GM12878 (cell line): ENCODE measurements around the gene MAN1A1. TPM values are rescaled to one million over a fixed set of nuclear protein-coding genes. Genes with fewer than 3 reads are reported as not detected.

Source experiments
- ATAC-seq: fragments of 200-7000 bp; cut with Tn5 transposase; 3 replicates; pipeline ENCODE4 v1.9.1; 2020; ENCODE audit warnings: mild to moderate bottlenecking, moderate library complexity
- BruUV-seq: library from RNA; stranded (reverse); fragments of 400-500 nt; replicated peaks from 2 replicates; lab custom pipeline; 2021; lab: Mats Ljungman, UMichigan
- CTCF ChIA-PET: fragments of 300-600 bp; sonication (Branson Sonifier 250); formaldehyde crosslinking; extraction: SDS; loops from one replicate; lab custom pipeline; 2021; ENCODE audit warnings: inconsistent platforms; lab: Yijun Ruan, JAX
- POLR2A ChIA-PET: fragments of 350-600 bp; formaldehyde crosslinking; extraction: SDS; loops from one replicate; lab custom pipeline; 2021; ENCODE audit warnings: inconsistent platforms; lab: Charles Lee
- RAD21 ChIA-PET: fragments of 300-600 bp; sonication (Branson Sonifier 250); formaldehyde crosslinking; loops from one replicate; lab custom pipeline; 2023; ENCODE audit warnings: antibody characterized with exemption; ENCODE audit not compliant: unreplicated experiment; lab: Charles Lee
- SMC1A ChIA-PET: fragments of 300-600 bp; sonication (Branson Sonifier 250); formaldehyde crosslinking; loops from one replicate; lab custom pipeline; 2023; ENCODE audit not compliant: unreplicated experiment, uncharacterized antibody; lab: Charles Lee
- DNase-seq: peaks from one replicate; pipeline ENCODE4 v3.0.0-alpha.2; 2011; ENCODE audit warnings: low read depth, low spot score
- FAIRE-seq: peaks from 3 replicates; lab custom pipeline; 2011; peaks lifted over from hg19 to GRCh38; lab: Jason Lieb, UNC
- H2AFZ ChIP-seq: 2 replicates; pipeline ENCODE4 v1.6.0; 2011; ENCODE audit warnings: low read depth, low read length, control low read depth; ENCODE audit not compliant: control insufficient read depth
- H3K27ac ChIP-seq: 2 replicates; pipeline ENCODE4 v1.5.1; 2011; ENCODE audit warnings: control low read depth; ENCODE audit not compliant: control insufficient read depth, insufficient read depth
- H3K27me3 ChIP-seq, 2 experiments: replicated peaks in 1 of 2; 2 replicates each; pipeline versions ENCODE4 v1.6.0 to v1.6.1; 2011; ENCODE audit warnings: low read length in 1 of 2; ENCODE audit not compliant: control insufficient read depth in 2 of 2, insufficient read depth in 2 of 2
- H3K36me3 ChIP-seq, 2 experiments: 2 replicates each; pipeline ENCODE4 v1.5.1; 2011; ENCODE audit warnings: low read length in 1 of 2; ENCODE audit not compliant: control insufficient read depth in 2 of 2, insufficient read depth in 2 of 2
- H3K4me1 ChIP-seq: 2 replicates; pipeline ENCODE4 v1.6.1; 2011; ENCODE audit warnings: mild to moderate bottlenecking, low read length, moderate library complexity, mixed read lengths; ENCODE audit not compliant: control insufficient read depth, insufficient read depth
- H3K4me2 ChIP-seq: 2 replicates; pipeline ENCODE4 v1.6.0; 2011; ENCODE audit warnings: control low read depth; ENCODE audit not compliant: control insufficient read depth, insufficient read depth
- H3K4me3 ChIP-seq: fragments of 200-600 bp; sonication (generic); 2 replicates; pipeline ENCODE4 v1.5.1; 2016
- H3K79me2 ChIP-seq: 2 replicates; pipeline ENCODE4 v1.6.0; 2011; ENCODE audit warnings: low read length; ENCODE audit not compliant: control insufficient read depth, insufficient read depth
- H3K9ac ChIP-seq: 2 replicates; pipeline ENCODE4 v1.8.0; 2011; ENCODE audit warnings: low read length, control low read depth, mixed read lengths; ENCODE audit not compliant: control insufficient read depth, insufficient read depth
- H3K9me3 ChIP-seq: replicated peaks from 3 replicates; pipeline ENCODE4 v1.5.1; 2011; ENCODE audit warnings: mild to moderate bottlenecking, low read length; ENCODE audit not compliant: control insufficient read depth, insufficient read depth
- H4K20me1 ChIP-seq: 2 replicates; pipeline ENCODE4 v1.6.0; 2011; ENCODE audit not compliant: control insufficient read depth, insufficient read depth
- BRCA1 ChIP-seq: IDR thresholded peaks from 2 replicates; pipeline ENCODE4 v1.6.1; 2011; ENCODE audit warnings: low read depth, low read length, improper control_type of control experiment
- FOS ChIP-seq: IDR thresholded peaks from 3 replicates; pipeline ENCODE4 v1.6.1; 2011; ENCODE audit warnings: borderline replicate concordance; ENCODE audit not compliant: insufficient read length; ENCODE audit errors: extremely low read depth
- FOXM1 ChIP-seq: IDR thresholded peaks from 2 replicates; pipeline ENCODE4 v1.6.1; 2012; ENCODE audit warnings: low read depth, mild to moderate bottlenecking, inconsistent platforms, low read length, moderate library complexity
- GABPA ChIP-seq: IDR thresholded peaks from 2 replicates; pipeline ENCODE4 v1.6.1; 2014; ENCODE audit warnings: antibody characterized with exemption, low read depth, mild to moderate bottlenecking, inconsistent platforms
- MEF2A ChIP-seq: IDR thresholded peaks from 2 replicates; pipeline ENCODE4 v1.6.1; 2011; ENCODE audit warnings: low read depth, mild to moderate bottlenecking, low read length, moderate library complexity; ENCODE audit not compliant: insufficient read depth
- MLLT1 ChIP-seq: fragments of 450-650 bp; IDR thresholded peaks from 2 replicates; pipeline ENCODE4 v1.6.1; 2016; ENCODE audit warnings: mild to moderate bottlenecking
- MTA2 ChIP-seq: fragments of 450-650 bp; IDR thresholded peaks from 2 replicates; pipeline ENCODE4 v1.6.1; 2016; ENCODE audit warnings: low read depth, mild to moderate bottlenecking, moderate library complexity
- NR2C1 ChIP-seq: fragments of 450-650 bp; IDR thresholded peaks from 2 replicates; pipeline ENCODE4 v1.6.1; 2017; ENCODE audit warnings: antibody characterized with exemption, mild to moderate bottlenecking, moderate library complexity
- SMARCA5 ChIP-seq: fragments of 450-650 bp; IDR thresholded peaks from 2 replicates; pipeline ENCODE4 v1.6.1; 2017; ENCODE audit warnings: mild to moderate bottlenecking
- STAT1 ChIP-seq: fragments of 450-650 bp; conservative IDR thresholded peaks from 2 replicates; pipeline ENCODE4 v1.6.1; 2014; ENCODE audit warnings: antibody characterized with exemption, mild to moderate bottlenecking
- WGBS: methylation state at CpG from one replicate; pipeline ENCODE4 v1.1.6; 2016; ENCODE audit warnings: low lambda C conversion rate; ENCODE audit not compliant: insufficient replicate concordance, insufficient coverage; ENCODE audit errors: missing lambda C conversion rate; 5-methylcytosine and 5-hydroxymethylcytosine counted together
- in situ Hi-C: fragments of 300-500 bp; cut with MboI; formaldehyde crosslinking; loops from 9 replicates; pipeline ENCODE4 v1.14.3; 2018; ENCODE audit warnings: mixed read lengths
- intact Hi-C: fragments of 100-400 bp; cut with micrococcal nuclease; formaldehyde crosslinking; loops from one replicate; pipeline ENCODE4 v1.14.2; 2022; ENCODE audit not compliant: unreplicated experiment
- polyA plus RNA-seq, 11 experiments: library from polyadenylated mRNA; depleted of rRNA in 4 of 11; unstranded in 6 of 11; stranded (reverse) in 5 of 11; fragments of >200 nt; fragmentation: Nextera tagmentation in 4 of 11; fragmentation: Illumina TruSeq in 1 of 11; extraction: Ambion mirVana in 4 of 11; extraction: Trizol in 1 of 11; gene quantifications; 1 replicate in 1 of 11; 2 replicates in 10 of 11; pipeline versions ENCODE4 v1.2.1 to v1.2.3, GENCODE V29; 2011 to 2016; ENCODE audit warnings: inconsistent platforms in 2 of 11, missing spikeins in 2 of 11, low read depth in 1 of 11
- total RNA-seq, 4 experiments: library from RNA; depleted of rRNA in 3 of 4; stranded (reverse); fragments of >200 nt in 3 of 4; fragmentation: Illumina TruSeq in 1 of 4; extraction: Trizol in 1 of 4; gene quantifications; 2 replicates each; pipeline versions ENCODE4 v1.2.1 to v1.2.3, GENCODE V29; 2013 to 2021
- TF ChIP-seq, protein P1 (sequence below): IDR thresholded peaks from 2 replicates; pipeline ENCODE4 v1.6.1; 2011; ENCODE audit warnings: borderline replicate concordance, low read depth, mild to moderate bottlenecking, moderate library complexity, mixed read lengths, low read length; ENCODE audit not compliant: insufficient read depth; ENCODE audit errors: extremely low read length

Gene MAN1A1
- total and polyA plus RNA-seq, 10 of the 15 experiments (the other 5 are each of a cell fraction or from before 2014, with no cell fraction given), result 5.4 to 28.1 (median 19.5) TPM

DNA sequence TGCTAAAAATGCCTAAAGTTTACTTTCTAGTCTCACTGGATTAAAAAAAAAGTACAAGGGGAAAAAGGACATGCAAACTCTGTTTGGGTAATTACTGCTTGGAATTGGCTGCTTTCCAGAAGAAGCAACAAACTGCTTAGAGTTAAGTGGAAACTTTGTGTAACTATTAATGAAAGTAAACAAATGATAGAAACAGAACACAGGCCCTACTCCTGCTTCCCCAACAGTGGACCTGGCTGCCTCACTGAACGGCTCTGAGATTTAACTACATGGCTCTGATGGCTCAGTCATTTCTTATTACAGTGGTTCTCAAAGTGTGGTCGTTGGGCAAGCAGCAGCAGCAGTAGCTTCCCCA, 108.5 kb downstream of the MAN1A1 start:
- Histone ChIP-seq H3K27ac (no peak overlapping the region), H3K9ac (no peak overlapping the region), H2AFZ (no peak overlapping the region), H3K36me3 (no peaks in the 10 kb centered on the region), H3K79me2 (no peaks in the 10 kb centered on the region), H3K9me3 (no peaks in the 10 kb centered on the region), H3K4me3 (no peak overlapping the region), H3K4me1 (no peaks in the 10 kb centered on the region), H3K27me3 (no peaks in the 10 kb centered on the region), H4K20me1 (no peaks in the 10 kb centered on the region), H3K4me2 (no peak overlapping the region)
- FAIRE-seq (no peak), ATAC-seq (peak; percentile 50), DNase-seq (peak; percentile 8)
- CTCF ChIA-PET, result interaction anchor here (1.5 kb wide), 1 partner anchor 12 kb away, joined by 3 read pairs; no protein-coding TSS in a partner anchor
- RAD21 ChIA-PET, result interaction anchor here (0.9 to 2.2 kb wide), 7 partner anchors 9 to 98 kb away, joined by 3 to 7 read pairs (median 3); no protein-coding TSS in a partner anchor
- TF ChIP-seq STAT1 (no peak), MEF2A (no peak), GABPA (no peak), FOS (no peak), MTA2 (no peak), FOXM1 (no peak), SMARCA5 (no peak), NR2C1 (no peak), BRCA1 (no peak), MLLT1 (no peak)
- TF ChIP-seq, protein P1, sequence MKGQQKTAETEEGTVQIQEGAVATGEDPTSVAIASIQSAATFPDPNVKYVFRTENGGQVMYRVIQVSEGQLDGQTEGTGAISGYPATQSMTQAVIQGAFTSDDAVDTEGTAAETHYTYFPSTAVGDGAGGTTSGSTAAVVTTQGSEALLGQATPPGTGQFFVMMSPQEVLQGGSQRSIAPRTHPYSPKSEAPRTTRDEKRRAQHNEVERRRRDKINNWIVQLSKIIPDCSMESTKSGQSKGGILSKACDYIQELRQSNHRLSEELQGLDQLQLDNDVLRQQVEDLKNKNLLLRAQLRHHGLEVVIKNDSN, result no peak
- SMC1A ChIA-PET, result interaction anchor here (0.7 to 3.3 kb wide), 15 partner anchors 11 to 106 kb away, joined by 3 to 13 read pairs (median 4); no protein-coding TSS in a partner anchor
- POLR2A ChIA-PET, result interaction anchor here (0.7 to 1.0 kb wide), 2 partner anchors 37 to 325 kb away, joined by 3 read pairs; no protein-coding TSS in a partner anchor
- 25% methylated on average over 2 of the region's 2 CpGs for WGBS
- BruUV-seq, result no TSS peak
- in situ Hi-C loops (no loop called here), intact Hi-C loops (no loop called here)
